K562 (cell line): ENCODE data around the gene MPIG6B. TPM values are rescaled to one million over a fixed set of nuclear protein-coding genes. Genes with fewer than 3 reads are reported as not detected.

ENCODE experiments used
- NR2C2 ChIP-seq, 2 experiments: fragments of 200-800 bp in 1 of 2; sonication (Bioruptor generic) in 1 of 2; sonication (generic) in 1 of 2; formaldehyde crosslinking in 1 of 2; IDR thresholded peaks; 2 replicates each; pipeline versions ENCODE4 v1.6.1 to v1.8.0; 2016 to 2022; ENCODE audit warnings: mild to moderate bottlenecking in 1 of 2, missing compliant biosample characterization in 1 of 2, missing genetic modification characterization in 1 of 2, missing genetic modification reagents in 1 of 2
- NR2F6 ChIP-seq: fragments of 450-650 bp; formaldehyde crosslinking; IDR thresholded peaks from 2 replicates; pipeline ENCODE4 v1.4.0; 2020; ENCODE audit warnings: mild to moderate bottlenecking
- POLR2A ChIP-seq: fragments of 450-650 bp; conservative IDR thresholded peaks from 2 replicates; pipeline ENCODE4 v1.6.1; 2016
- RCOR1 ChIP-seq, 2 experiments: IDR thresholded peaks; 2 replicates each; pipeline ENCODE4 v1.6.1; 2012; ENCODE audit warnings: low read depth in 2 of 2, low read length in 2 of 2, borderline replicate concordance in 1 of 2, improper control_type of control experiment in 1 of 2
- SMAD3 ChIP-seq: fragments of 450-650 bp; formaldehyde crosslinking; conservative IDR thresholded peaks from 2 replicates; pipeline ENCODE4 v1.4.0; 2020; ENCODE audit warnings: mild to moderate bottlenecking
- SRSF9 ChIP-seq: fragments of 200-400 bp; formaldehyde crosslinking; IDR thresholded peaks from 2 replicates; pipeline ENCODE4 v1.6.1; 2017; ENCODE audit warnings: low read depth, low read length, borderline replicate concordance
- ZBTB43 ChIP-seq: sonication (generic); formaldehyde crosslinking; IDR thresholded peaks from 2 replicates; pipeline ENCODE4 v1.8.0; 2023; ENCODE audit warnings: mild to moderate bottlenecking, missing genetic modification reagents
- ZNF12 ChIP-seq: sonication (generic); formaldehyde crosslinking; IDR thresholded peaks from 2 replicates; pipeline ENCODE4 v1.4.0; 2020; ENCODE audit warnings: mild to moderate bottlenecking, missing genetic modification reagents
- ZNF146 ChIP-seq: IDR thresholded peaks from one replicate; pipeline ENCODE4 v1.6.1; 2018; ENCODE audit warnings: missing compliant biosample characterization; ENCODE audit not compliant: unreplicated experiment
- ZNF184 ChIP-seq: sonication (generic); formaldehyde crosslinking; IDR thresholded peaks from 2 replicates; pipeline ENCODE4 v1.5.0; 2020; ENCODE audit warnings: missing genetic modification reagents
- ZNF23 ChIP-seq: fragments of 250-450 bp; sonication (Bioruptor Pico); IDR thresholded peaks from 2 replicates; pipeline ENCODE4 v1.4.0; 2020; ENCODE audit warnings: mild to moderate bottlenecking
- ZNF707 ChIP-seq: fragments of 250-450 bp; sonication (Bioruptor Pico); conservative IDR thresholded peaks from 2 replicates; pipeline ENCODE4 v1.8.0; 2022; ENCODE audit warnings: inconsistent platforms, mild to moderate bottlenecking, moderate library complexity
- polyA plus RNA-seq, 8 experiments: library from polyadenylated mRNA; depleted of rRNA in 4 of 8; stranded (reverse) in 5 of 8; unstranded in 3 of 8; fragments of >200 nt; fragmentation: Nextera tagmentation in 2 of 8; fragmentation: Illumina TruSeq in 1 of 8; extraction: Ambion mirVana in 2 of 8; extraction: Trizol in 1 of 8; gene quantifications; 2 replicates each; pipeline versions ENCODE4 v1.2.1 to v1.2.3, GENCODE V29; 2011 to 2014; ENCODE audit warnings: inconsistent platforms in 1 of 8, missing spikeins in 1 of 8
- total RNA-seq, 7 experiments: library from RNA; depleted of rRNA in 6 of 7; stranded (reverse); fragments of >200 nt in 6 of 7; fragmentation: Illumina TruSeq in 2 of 7; extraction: Trizol in 2 of 7; gene quantifications; 2 replicates each; pipeline versions ENCODE4 v1.2.1 to v1.2.3, GENCODE V29; 2011 to 2021; ENCODE audit warnings: low replicate concordance in 1 of 7
- TF ChIP-seq, protein P1 (sequence below): fragments of 250-450 bp; sonication (Bioruptor Pico); IDR thresholded peaks from 2 replicates; pipeline ENCODE4 v1.5.0; 2022; ENCODE audit warnings: mild to moderate bottlenecking
- TF ChIP-seq, protein P2 (sequence below): fragments of 450-650 bp; conservative IDR thresholded peaks from 2 replicates; pipeline ENCODE4 v1.6.1; 2016; ENCODE audit warnings: missing genetic modification characterization, low read depth, mild to moderate bottlenecking, missing compliant biosample characterization, moderate library complexity
- TF ChIP-seq, protein P3 (sequence below): sonication (generic); formaldehyde crosslinking; IDR thresholded peaks from 2 replicates; pipeline ENCODE4 v1.8.1; 2023; ENCODE audit warnings: missing genetic modification reagents, mild to moderate bottlenecking, borderline replicate concordance
- TF ChIP-seq, protein P4 (sequence below): fragments of 450-650 bp; formaldehyde crosslinking; IDR thresholded peaks from 2 replicates; pipeline ENCODE4 v1.4.0; 2020; ENCODE audit warnings: mild to moderate bottlenecking, moderate library complexity

MPIG6B gene
- total and polyA plus RNA-seq, 9 of the 15 experiments (the other 6 are each of a cell fraction or from before 2014, with no cell fraction given): 0.11 to 1.2 (median 0.28) TPM; not detected in 1

GRCh38 chr6:31736021-31736767 lies 13.0 kb downstream of the MPIG6B start, which contains the start of gene CLIC1 (continued):
- TF ChIP-seq, protein P1, sequence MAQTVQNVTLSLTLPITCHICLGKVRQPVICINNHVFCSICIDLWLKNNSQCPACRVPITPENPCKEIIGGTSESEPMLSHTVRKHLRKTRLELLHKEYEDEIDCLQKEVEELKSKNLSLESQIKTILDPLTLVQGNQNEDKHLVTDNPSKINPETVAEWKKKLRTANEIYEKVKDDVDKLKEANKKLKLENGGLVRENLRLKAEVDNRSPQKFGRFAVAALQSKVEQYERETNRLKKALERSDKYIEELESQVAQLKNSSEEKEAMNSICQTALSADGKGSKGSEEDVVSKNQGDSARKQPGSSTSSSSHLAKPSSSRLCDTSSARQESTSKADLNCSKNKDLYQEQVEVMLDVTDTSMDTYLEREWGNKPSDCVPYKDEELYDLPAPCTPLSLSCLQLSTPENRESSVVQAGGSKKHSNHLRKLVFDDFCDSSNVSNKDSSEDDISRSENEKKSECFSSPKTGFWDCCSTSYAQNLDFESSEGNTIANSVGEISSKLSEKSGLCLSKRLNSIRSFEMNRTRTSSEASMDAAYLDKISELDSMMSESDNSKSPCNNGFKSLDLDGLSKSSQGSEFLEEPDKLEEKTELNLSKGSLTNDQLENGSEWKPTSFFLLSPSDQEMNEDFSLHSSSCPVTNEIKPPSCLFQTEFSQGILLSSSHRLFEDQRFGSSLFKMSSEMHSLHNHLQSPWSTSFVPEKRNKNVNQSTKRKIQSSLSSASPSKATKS (CRISPR knock-in tag): 0 out of 2 replicates have a peak, but pooled peaks have one; percentile 43
- TF ChIP-seq NR2F6 (CRISPR knock-in tag): no peak
- TF ChIP-seq NR2C2 (CRISPR knock-in tag; IDR thresholded peaks at IDR 0.05): peak; percentile 85
- no peak for TF ChIP-seq NR2C2 (tag; IDR thresholded peaks at IDR 0.05)
- no peak for TF ChIP-seq SMAD3
- TF ChIP-seq, protein P2, sequence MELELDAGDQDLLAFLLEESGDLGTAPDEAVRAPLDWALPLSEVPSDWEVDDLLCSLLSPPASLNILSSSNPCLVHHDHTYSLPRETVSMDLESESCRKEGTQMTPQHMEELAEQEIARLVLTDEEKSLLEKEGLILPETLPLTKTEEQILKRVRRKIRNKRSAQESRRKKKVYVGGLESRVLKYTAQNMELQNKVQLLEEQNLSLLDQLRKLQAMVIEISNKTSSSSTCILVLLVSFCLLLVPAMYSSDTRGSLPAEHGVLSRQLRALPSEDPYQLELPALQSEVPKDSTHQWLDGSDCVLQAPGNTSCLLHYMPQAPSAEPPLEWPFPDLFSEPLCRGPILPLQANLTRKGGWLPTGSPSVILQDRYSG: peak; percentile 43; the same call in 1 of the 2 replicates
- TF ChIP-seq, protein P3, sequence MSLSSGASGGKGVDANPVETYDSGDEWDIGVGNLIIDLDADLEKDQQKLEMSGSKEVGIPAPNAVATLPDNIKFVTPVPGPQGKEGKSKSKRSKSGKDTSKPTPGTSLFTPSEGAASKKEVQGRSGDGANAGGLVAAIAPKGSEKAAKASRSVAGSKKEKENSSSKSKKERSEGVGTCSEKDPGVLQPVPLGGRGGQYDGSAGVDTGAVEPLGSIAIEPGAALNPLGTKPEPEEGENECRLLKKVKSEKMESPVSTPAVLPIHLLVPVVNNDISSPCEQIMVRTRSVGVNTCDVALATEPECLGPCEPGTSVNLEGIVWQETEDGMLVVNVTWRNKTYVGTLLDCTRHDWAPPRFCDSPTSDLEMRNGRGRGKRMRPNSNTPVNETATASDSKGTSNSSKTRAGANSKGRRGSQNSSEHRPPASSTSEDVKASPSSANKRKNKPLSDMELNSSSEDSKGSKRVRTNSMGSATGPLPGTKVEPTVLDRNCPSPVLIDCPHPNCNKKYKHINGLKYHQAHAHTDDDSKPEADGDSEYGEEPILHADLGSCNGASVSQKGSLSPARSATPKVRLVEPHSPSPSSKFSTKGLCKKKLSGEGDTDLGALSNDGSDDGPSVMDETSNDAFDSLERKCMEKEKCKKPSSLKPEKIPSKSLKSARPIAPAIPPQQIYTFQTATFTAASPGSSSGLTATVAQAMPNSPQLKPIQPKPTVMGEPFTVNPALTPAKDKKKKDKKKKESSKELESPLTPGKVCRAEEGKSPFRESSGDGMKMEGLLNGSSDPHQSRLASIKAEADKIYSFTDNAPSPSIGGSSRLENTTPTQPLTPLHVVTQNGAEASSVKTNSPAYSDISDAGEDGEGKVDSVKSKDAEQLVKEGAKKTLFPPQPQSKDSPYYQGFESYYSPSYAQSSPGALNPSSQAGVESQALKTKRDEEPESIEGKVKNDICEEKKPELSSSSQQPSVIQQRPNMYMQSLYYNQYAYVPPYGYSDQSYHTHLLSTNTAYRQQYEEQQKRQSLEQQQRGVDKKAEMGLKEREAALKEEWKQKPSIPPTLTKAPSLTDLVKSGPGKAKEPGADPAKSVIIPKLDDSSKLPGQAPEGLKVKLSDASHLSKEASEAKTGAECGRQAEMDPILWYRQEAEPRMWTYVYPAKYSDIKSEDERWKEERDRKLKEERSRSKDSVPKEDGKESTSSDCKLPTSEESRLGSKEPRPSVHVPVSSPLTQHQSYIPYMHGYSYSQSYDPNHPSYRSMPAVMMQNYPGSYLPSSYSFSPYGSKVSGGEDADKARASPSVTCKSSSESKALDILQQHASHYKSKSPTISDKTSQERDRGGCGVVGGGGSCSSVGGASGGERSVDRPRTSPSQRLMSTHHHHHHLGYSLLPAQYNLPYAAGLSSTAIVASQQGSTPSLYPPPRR (CRISPR knock-in tag): peak; percentile 89; the same call in 1 of the 2 replicates
- TF ChIP-seq RCOR1 (IDR thresholded peaks at IDR 0.05; ENCODE audit: borderline replicate concordance in 1 of 2, low read depth in 2 of 2, low read length in 2 of 2): peak in 1 of 2 experiments; percentile 90; a peak in 2 of 4 replicates
- no peak for TF ChIP-seq ZNF707 (CRISPR knock-in tag)
- TF ChIP-seq ZNF146: no peak
- TF ChIP-seq ZNF184 (CRISPR knock-in tag): no peak
- TF ChIP-seq ZNF12 (CRISPR knock-in tag): no peak
- peak; percentile 94; the same call in 1 of the 2 replicates for TF ChIP-seq ZBTB43 (CRISPR knock-in tag)
- TF ChIP-seq, protein P4, sequence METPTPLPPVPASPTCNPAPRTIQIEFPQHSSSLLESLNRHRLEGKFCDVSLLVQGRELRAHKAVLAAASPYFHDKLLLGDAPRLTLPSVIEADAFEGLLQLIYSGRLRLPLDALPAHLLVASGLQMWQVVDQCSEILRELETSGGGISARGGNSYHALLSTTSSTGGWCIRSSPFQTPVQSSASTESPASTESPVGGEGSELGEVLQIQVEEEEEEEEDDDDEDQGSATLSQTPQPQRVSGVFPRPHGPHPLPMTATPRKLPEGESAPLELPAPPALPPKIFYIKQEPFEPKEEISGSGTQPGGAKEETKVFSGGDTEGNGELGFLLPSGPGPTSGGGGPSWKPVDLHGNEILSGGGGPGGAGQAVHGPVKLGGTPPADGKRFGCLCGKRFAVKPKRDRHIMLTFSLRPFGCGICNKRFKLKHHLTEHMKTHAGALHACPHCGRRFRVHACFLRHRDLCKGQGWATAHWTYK (CRISPR knock-in tag): peak; percentile 80
- no peak for TF ChIP-seq SRSF9
- peak; percentile 37; the same call in 1 of the 2 replicates for TF ChIP-seq ZNF23
- TF ChIP-seq POLR2A: peak; percentile 99
